Pancreas (tissue), 10 donors: ENCODE data around the gene LDAF1. TPM values are rescaled to one million over a fixed set of nuclear protein-coding genes. Genes with fewer than 3 reads are reported as not detected.
"Not testable (repeated sequence)": the region's sequence is repeated elsewhere in the genome, so short reads cannot be mapped to it uniquely, and the experiment has no call there.

Source experiments
- ATAC-seq, 4 donors: fragments of 200-7000 bp; cut with Tn5 transposase; one replicate each; pipeline versions ENCODE4 v1.8.0 to v1.9.1; 2020; ENCODE audit warnings: mild to moderate bottlenecking in 4 of 4, moderate library complexity in 4 of 4
- DNase-seq, 6 donors: peaks; one replicate each; pipeline ENCODE4 v3.0.0-alpha.2; 2020
- FAIRE-seq: peaks from 2 replicates; lab custom pipeline; 2012; peaks lifted over from hg19 to GRCh38; lab: Jason Lieb, UNC
- H3K27ac ChIP-seq, 4 donors: fragments of 200-600 bp; sonication (generic); 1 replicate in 3 of 4; 2 replicates in 1 of 4; pipeline versions ENCODE4 v1.5.0 to v1.8.0; 2020
- H3K27me3 ChIP-seq, 4 donors: fragments of 200-600 bp; one replicate each; pipeline ENCODE4 v1.8.0; 2021
- H3K36me3 ChIP-seq, 3 donors: fragments of 200-600 bp; sonication (generic) in 1 of 3; one replicate each; pipeline versions ENCODE4 v1.5.0 to v1.8.0; 2020 to 2021
- H3K4me1 ChIP-seq, 3 donors: fragments of 200-600 bp; one replicate each; pipeline ENCODE4 v1.8.0; 2021
- H3K4me3 ChIP-seq, 4 donors: fragments of 200-600 bp; sonication (generic) in 2 of 4; one replicate each; pipeline versions ENCODE4 v1.5.0 to v1.8.0; 2020 to 2021
- H3K9me3 ChIP-seq, 4 donors: fragments of 200-600 bp; one replicate each; pipeline ENCODE4 v1.8.0; 2021
- WGBS, 2 donors: extraction: QIAGEN DNeasy Blood & Tissue Kit; methylation state at CpG; one replicate each; pipeline ENCODE4 v1.1.7; 2013; 5-methylcytosine and 5-hydroxymethylcytosine counted together
- intact Hi-C, 3 donors: fragments of 100-400 bp; cut with DNase I; formaldehyde crosslinking; loops; one replicate each; pipeline versions ENCODE4 v1.11.1 to v1.14.2; 2022
- polyA plus RNA-seq, 2 donors: library from polyadenylated mRNA; stranded (reverse); fragments of 200-250 nt; gene quantifications; one replicate each; pipeline ENCODE4 v1.2.3, GENCODE V29; 2013
- total RNA-seq, 6 donors: library from RNA; stranded (reverse); fragmentation: NEBNext Ultra II Directional in 4 of 6; extraction: Animal tissue kit (Norgen Biotek cat#: 25700) in 4 of 6; gene quantifications; one replicate each; pipeline versions ENCODE4 v1.2.1 to v1.2.4, GENCODE V29; 2021 to 2023
- TF ChIP-seq, protein P1 (sequence below), 4 donors: fragments of 200-600 bp; sonication (generic) in 3 of 4; IDR thresholded peaks; one replicate each; pipeline versions ENCODE4 v1.5.0 to v1.8.0; 2021; ENCODE audit warnings: antibody characterized with exemption in 4 of 4
- donor health status: healthy with polysubstance abuse.
- donor health status: DM: no; HTN: no; CAD: no; lungs with moderate emphysema.
- donor health status: DM: no; HTN: no; CAD: no.
- donor health status: control.
- donor health status: control.
- donor health status: Bipolar disorder and iron deficiency.
- donor health status: DM: yes; HTN: yes; CAD: no.
- donor health status: DM: no; HTN: no; CAD: no.
- donor health status: DM: no; HTN: no; CAD: no.
- donor health status: DM: yes; HTN: yes; CAD: no.

Gene LDAF1
- total and polyA plus RNA-seq, 8 donors: 5.1 to 21.9 (median 12.0) TPM

DNA sequence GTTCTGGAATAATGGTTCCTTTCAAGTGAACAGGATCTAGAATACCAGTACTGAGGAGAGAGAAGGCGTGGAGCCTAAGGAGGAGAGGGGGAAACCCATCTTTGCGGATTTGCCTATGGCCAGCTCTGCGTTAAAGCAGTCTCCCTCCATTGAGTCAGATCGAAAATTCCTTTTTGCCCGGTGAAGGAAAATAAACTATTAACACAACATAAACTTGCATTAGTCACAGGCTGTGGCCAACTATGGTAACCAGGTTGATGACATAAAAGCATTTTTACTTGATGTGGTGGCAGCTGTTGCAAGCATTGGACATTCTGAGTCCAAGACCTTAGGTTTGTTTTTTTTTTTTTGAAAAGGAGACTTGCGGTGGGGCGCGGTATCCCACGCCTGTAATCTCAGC, 8.9 kb downstream of the LDAF1 start:
- FAIRE-seq: no peak
- WGBS, 2 donors: 95 to 96% methylated on average over 9 of the region's 9 CpGs
- Histone ChIP-seq H3K27me3 (no peaks in the 10 kb centered on the region), H3K4me3 (no peak overlapping the region), H3K4me1 (peaks cover 11 to 13% (median 12%) of the 10 kb centered on the region in 3 donors), H3K9me3 (no peaks in the 10 kb centered on the region), H3K36me3 (peaks cover 0 to 20% (median 0%) of the 10 kb centered on the region in 3 donors), H3K27ac (no peak overlapping the region)
- DNase-seq: no peak
- ATAC-seq: no peak
- TF ChIP-seq, protein P1, sequence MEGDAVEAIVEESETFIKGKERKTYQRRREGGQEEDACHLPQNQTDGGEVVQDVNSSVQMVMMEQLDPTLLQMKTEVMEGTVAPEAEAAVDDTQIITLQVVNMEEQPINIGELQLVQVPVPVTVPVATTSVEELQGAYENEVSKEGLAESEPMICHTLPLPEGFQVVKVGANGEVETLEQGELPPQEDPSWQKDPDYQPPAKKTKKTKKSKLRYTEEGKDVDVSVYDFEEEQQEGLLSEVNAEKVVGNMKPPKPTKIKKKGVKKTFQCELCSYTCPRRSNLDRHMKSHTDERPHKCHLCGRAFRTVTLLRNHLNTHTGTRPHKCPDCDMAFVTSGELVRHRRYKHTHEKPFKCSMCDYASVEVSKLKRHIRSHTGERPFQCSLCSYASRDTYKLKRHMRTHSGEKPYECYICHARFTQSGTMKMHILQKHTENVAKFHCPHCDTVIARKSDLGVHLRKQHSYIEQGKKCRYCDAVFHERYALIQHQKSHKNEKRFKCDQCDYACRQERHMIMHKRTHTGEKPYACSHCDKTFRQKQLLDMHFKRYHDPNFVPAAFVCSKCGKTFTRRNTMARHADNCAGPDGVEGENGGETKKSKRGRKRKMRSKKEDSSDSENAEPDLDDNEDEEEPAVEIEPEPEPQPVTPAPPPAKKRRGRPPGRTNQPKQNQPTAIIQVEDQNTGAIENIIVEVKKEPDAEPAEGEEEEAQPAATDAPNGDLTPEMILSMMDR (IDR thresholded peaks at IDR 0.05): no peak
- intact Hi-C loops: no loop called here

DNA sequence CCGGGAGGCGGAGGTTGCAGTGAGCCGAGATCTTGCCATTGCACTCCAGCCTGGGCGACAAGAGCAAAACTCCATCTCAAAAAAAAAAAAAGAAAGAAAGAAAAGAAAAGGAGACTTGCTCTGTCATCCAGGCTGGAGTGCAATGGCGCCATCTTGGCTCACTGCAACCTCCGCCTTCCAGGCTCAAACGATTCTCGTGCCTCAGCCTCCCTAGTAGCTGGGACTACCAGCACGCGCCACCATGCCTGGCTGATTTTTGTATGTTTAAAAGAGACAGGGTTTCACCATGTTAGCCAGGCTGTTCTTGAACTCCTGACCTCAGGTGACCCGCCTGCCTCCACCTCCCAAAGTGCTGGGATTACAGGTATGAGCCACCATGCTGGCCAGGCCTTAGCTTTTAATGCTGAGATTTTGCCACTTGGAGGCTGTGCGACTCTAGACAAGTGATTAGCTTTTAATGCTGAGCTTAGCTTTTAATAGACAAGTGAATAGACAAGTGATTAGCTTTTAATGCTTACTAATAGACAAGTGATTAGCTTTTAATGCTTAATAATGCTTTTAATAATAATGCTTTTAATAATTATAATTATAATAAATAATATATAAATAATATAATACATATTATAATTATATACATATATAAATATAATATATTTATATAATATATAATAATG, 9.6 kb downstream of the LDAF1 start:
- Histone ChIP-seq H3K9me3 (no peaks in the 10 kb centered on the region), H3K4me3 (no peak overlapping the region), H3K36me3 (peaks cover 0 to 27% (median 0%) of the 10 kb centered on the region in 3 donors), H3K27ac (no peak overlapping the region), H3K4me1 (peaks cover 5 to 6% (median 5%) of the 10 kb centered on the region in 3 donors), H3K27me3 (no peaks in the 10 kb centered on the region)
- TF ChIP-seq, protein P1 (IDR thresholded peaks at IDR 0.05): no peak
- DNase-seq (no peak), ATAC-seq (no peak), FAIRE-seq (no peak)
- WGBS, 2 donors: 97 to 98% methylated on average over 12 of the region's 12 CpGs
- intact Hi-C loops: no loop called here

DNA sequence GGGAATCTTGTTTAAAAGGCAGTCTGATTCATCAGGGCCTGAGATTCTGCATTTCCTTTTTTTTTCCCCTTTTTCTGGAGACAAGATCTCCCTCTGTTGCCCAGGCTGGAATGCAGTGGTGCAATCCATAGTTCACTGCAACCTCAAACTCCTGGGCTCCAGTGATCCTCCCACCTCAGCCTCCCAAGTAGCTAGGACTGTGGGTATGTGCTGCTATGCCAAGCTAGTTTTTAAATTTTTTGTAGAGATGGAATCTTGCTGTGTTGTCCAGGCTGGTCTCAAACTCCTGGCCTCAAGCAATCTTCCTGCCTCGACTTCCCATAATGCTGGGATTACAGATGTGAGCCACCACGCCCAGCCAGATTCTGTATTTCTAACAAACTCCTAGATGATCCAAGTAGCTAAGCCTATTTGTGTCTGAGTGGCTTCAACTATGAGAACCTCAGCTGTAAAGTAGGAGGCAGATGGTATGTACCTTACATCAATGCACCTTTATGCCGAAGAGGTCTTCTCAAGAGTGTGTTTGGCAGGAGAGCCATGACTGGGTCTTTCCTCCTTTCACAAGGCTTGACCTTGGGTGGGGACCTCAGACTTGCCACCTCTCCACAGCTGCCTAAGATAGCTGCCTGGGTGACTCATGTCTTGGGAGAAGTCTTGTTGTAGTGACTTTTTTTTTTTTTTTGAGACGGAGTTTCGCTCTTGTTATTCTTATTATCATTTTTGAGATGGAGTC, 10.9 kb downstream of the LDAF1 start:
- ATAC-seq (no peak), FAIRE-seq (no peak), DNase-seq (no peak)
- Histone ChIP-seq H3K27ac (no peak overlapping the region), H3K9me3 (no peaks in the 10 kb centered on the region), H3K36me3 (peaks cover 0 to 36% (median 0%) of the 10 kb centered on the region in 3 donors), H3K4me3 (no peak overlapping the region), H3K4me1 (no peaks in the 10 kb centered on the region), H3K27me3 (no peaks in the 10 kb centered on the region)
- TF ChIP-seq, protein P1 (IDR thresholded peaks at IDR 0.05): no peak
- 91 to 94% methylated on average over 5 of the region's 5 CpGs for WGBS, 2 donors
- intact Hi-C loops: no loop called here

DNA sequence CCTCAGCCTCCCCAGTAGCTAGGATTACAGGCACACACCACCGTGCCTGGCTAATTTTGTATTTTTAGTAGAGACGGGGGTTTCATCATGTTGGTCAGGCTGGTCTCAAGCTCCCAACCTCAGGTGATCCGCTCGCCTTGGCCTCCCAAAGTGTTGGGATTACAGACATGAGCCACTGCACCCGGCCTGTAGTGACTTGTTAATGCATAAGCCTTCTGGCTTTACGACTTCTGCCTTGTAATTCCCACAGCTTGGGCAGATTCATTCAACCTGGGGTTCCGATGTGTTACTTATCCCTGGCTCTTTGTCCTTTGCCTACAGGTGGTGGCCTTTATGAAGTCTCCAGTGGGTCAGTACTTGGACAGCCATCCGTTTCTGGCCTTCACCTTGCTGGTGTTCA, 11.6 kb downstream of the LDAF1 start:
- intact Hi-C loops, DNase-seq, ATAC-seq, H3K4me1 ChIP-seq, FAIRE-seq, H3K27me3 ChIP-seq, H3K27ac ChIP-seq, H3K9me3 ChIP-seq, H3K4me3 ChIP-seq: not testable (repeated sequence)
- WGBS, 2 donors: 87 to 91% methylated on average over 8 of the region's 8 CpGs
- peaks cover 0 to 38% (median 0%) of the 10 kb centered on the region in 3 donors for H3K36me3 ChIP-seq

DNA sequence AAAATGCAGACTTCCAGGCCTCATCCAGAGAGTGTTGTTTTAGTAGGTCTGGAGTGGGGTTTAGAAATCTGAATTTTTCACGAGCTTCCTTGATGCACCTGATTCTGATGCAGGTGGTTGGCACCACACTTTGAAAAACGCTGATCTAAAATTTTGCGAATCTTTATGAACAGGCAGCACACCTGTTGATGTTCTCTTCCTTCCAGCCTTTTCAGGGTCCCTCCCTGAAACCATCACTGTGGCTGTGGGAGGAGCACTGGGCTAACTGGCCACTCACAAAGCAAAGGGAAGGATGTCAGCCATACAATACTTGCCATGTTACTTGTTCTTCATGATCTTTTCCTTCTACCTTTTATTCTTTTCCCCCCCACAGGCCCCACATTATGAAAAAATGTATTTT, 14.2 kb downstream of the LDAF1 start:
- TF ChIP-seq, protein P1 (IDR thresholded peaks at IDR 0.05): no peak
- intact Hi-C loops: no loop called here
- FAIRE-seq: no peak

More for the DNA sequence above, 14.2 kb downstream of the LDAF1 start:
- Histone ChIP-seq H3K27me3 (no peaks in the 10 kb centered on the region), H3K27ac (no peak overlapping the region), H3K4me1 (no peaks in the 10 kb centered on the region), H3K9me3 (no peaks in the 10 kb centered on the region), H3K36me3 (peaks cover 0 to 38% (median 0%) of the 10 kb centered on the region in 3 donors), H3K4me3 (no peak overlapping the region)
- 86 to 92% methylated on average over 3 of the region's 3 CpGs for WGBS, 2 donors
- ATAC-seq (no peak), DNase-seq (no peak)
